DND-41 (cell line): ENCODE results near the gene JRKL.

Experiments used
- EZH2 ChIP-seq: IDR thresholded peaks from 3 replicates; pipeline ENCODE4 v1.6.1; 2012; ENCODE audit warnings: borderline replicate concordance, low read depth, mild to moderate bottlenecking, moderate library complexity, low read length, inconsistent platforms; ENCODE audit not compliant: severe bottlenecking
- TF ChIP-seq, protein P1 (sequence below): IDR thresholded peaks from 2 replicates; pipeline ENCODE4 v1.5.1; 2012; ENCODE audit warnings: borderline replicate concordance, low read length, moderate library complexity, mild to moderate bottlenecking; ENCODE audit not compliant: poor library complexity, severe bottlenecking; ENCODE audit errors: extremely low read depth

GRCh38 chr11:96376796-96377195 is 13.0 kb upstream of the JRKL start:
- TF ChIP-seq EZH2, result no peak
- TF ChIP-seq, protein P1, sequence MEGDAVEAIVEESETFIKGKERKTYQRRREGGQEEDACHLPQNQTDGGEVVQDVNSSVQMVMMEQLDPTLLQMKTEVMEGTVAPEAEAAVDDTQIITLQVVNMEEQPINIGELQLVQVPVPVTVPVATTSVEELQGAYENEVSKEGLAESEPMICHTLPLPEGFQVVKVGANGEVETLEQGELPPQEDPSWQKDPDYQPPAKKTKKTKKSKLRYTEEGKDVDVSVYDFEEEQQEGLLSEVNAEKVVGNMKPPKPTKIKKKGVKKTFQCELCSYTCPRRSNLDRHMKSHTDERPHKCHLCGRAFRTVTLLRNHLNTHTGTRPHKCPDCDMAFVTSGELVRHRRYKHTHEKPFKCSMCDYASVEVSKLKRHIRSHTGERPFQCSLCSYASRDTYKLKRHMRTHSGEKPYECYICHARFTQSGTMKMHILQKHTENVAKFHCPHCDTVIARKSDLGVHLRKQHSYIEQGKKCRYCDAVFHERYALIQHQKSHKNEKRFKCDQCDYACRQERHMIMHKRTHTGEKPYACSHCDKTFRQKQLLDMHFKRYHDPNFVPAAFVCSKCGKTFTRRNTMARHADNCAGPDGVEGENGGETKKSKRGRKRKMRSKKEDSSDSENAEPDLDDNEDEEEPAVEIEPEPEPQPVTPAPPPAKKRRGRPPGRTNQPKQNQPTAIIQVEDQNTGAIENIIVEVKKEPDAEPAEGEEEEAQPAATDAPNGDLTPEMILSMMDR, result no peak
